HG02870 (cell line): ENCODE results near the gene CCNH.
A peak's percentile ranks its signal among the peaks of the same experiment; 100 is the strongest.

Experiments
- ATAC-seq: cut with Tn5 transposase; IDR thresholded peaks from one replicate; pipeline ENCODE4 v1.9.1; 2021; ENCODE audit warnings: mild to moderate bottlenecking, moderate library complexity; ENCODE audit not compliant: unreplicated experiment

CCNH gene

GRCh38 chr5:87361536-87362213, 51.1 kb downstream of the CCNH start:
- ATAC-seq = no peak

- ATAC-seq = no peak
Observed at GRCh38 chr5:87361031-87361445, 51.7 kb downstream of the CCNH start.

- ATAC-seq = no peak
Observed at GRCh38 chr5:87360132-87360531, 52.6 kb downstream of the CCNH start.

GRCh38 chr5:87359106-87359505, 53.6 kb downstream of the CCNH start:
- ATAC-seq = no peak

GRCh38 chr5:87354496-87354895, 58.2 kb downstream of the CCNH start:
- peak; percentile 51 for ATAC-seq

DNA sequence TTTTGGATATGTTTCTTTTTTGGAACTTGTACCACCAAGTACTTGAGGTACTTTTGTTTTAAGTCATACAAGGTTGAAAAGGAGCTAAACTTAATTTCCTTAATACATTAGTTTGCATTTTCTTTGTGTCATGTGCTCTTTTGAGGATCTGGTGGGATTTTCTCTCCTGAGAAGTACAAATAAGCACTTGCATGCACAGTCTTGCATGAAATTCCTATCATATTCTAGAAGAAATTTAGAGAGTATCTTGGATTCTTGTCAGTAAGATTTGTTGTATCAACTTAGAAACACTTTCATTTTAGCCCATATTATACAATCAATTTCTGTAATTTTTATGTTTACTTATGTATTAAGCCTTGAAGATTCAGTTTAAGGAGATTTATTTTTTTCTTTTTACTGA, 64.9 kb downstream of the CCNH start:
- ATAC-seq = no peak

DNA sequence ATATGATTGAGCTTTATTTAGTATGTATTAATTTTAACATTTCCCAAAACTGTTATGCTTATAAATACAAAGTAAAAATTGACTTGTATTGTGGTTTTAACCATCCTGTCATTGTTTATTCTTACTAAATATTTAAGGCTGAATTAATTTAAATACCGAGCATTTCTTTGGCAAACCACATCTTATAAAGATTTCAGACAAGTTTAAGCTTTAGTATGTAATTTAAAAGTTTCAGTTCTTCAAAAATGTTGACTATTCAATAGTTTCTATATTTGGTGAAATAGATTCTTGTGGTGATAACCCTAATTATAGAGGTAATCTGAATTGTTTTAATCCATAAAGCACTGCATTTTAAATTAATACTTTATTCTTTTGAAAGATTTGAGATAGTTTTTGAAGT, 65.5 kb downstream of the CCNH start:
- ATAC-seq = no peak
